Astrocyte (in vitro differentiated cells and primary cell): ENCODE measurements around the gene TIMM10.

Source experiments
- CTCF ChIP-seq: IDR thresholded peaks from 2 replicates; pipeline ENCODE4 v1.5.1; 2011; ENCODE audit warnings: low read depth, mild to moderate bottlenecking, inconsistent platforms, low read length, moderate library complexity; ENCODE audit not compliant: insufficient read depth
- EZH2 ChIP-seq: IDR thresholded peaks from 2 replicates; pipeline ENCODE4 v1.6.1; 2012; ENCODE audit warnings: mild to moderate bottlenecking, low read length, inconsistent platforms; ENCODE audit not compliant: insufficient read depth

DNA sequence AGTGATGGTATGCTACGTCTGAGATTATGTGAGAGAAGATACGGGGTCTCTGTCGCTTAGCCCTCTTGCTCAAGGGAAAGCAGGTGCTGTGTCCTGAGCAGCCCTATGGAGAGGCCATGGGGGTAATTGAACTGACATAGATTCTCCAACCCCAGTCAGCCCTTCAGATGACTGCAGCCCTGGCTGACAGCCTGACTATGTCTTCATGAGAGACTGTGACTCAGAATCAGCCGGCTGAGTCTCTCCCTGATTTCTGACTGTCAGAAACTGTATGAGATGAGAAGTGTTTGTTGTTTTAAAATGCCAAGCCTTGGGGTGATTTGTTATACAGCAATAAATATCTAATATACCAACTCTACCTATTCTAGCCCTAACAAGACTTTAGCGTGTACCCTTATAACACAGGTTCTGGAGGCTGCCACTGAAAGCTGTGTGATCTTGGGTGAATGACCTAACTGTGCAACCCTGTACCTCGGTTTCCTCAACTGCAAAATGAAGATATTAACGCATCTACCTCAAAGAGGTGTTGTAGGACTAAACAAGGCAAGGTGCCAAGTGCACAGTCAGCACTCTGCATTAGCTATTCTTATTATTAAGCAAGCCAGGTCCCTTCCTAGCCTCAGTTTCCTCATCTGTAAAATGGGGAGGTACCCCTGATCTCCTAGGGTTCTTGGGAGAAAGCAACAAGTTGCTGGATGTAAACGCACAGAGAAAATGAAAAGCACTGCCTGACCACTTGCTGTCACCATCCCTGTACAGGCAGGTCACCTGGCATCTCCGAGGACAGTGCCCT, 39.9 kb downstream of the TIMM10 start:
- TF ChIP-seq EZH2 (no peak), CTCF (no peak)
